ENCODE measurements around the gene SLAMF6.
A peak's percentile ranks its signal among the peaks of the same experiment; 100 is the strongest.
"Not testable (repeated sequence)": the region's sequence is repeated elsewhere in the genome, so short reads cannot be mapped to it uniquely, and the experiment has no call there.

The SLAMF6 gene

GRCh38 chr1:160522622-160523345 lies at the start of gene SLAMF6:
Gene SLAMF6 (minus strand): TSS chr1:160523255. CDS start chr1:160523192, 63 bp downstream.
- DNase-seq (ENCODE audit: low read depth) = no peak

- no peak for DNase-seq (ENCODE audit: low read depth)
These were observed 47.8 kb upstream of the SLAMF6 start for GRCh38 chr1:160570840-160571239.

GRCh38 chr1:160569806-160570205 lies 46.8 kb upstream of the SLAMF6 start:
- DNase-seq (ENCODE audit: low read depth) = no peak

- DNase-seq (ENCODE audit: low read depth) = peak; percentile 74
These were observed 45.0 kb upstream of the SLAMF6 start for GRCh38 chr1:160567858-160568682.

GRCh38 chr1:160567341-160567740 lies 44.3 kb upstream of the SLAMF6 start:
- DNase-seq (ENCODE audit: low read depth) = no peak

- DNase-seq (ENCODE audit: low read depth) = no peak
These were observed 42.5 kb upstream of the SLAMF6 start for GRCh38 chr1:160565564-160565963.

- DNase-seq (ENCODE audit: low read depth) = not testable (repeated sequence)
These were observed 40.2 kb upstream of the SLAMF6 start for GRCh38 chr1:160563230-160563629.

- DNase-seq (ENCODE audit: low read depth) = not testable (repeated sequence)
These were observed 39.7 kb upstream of the SLAMF6 start for GRCh38 chr1:160562745-160563144.

GRCh38 chr1:160560806-160561205 lies 37.8 kb upstream of the SLAMF6 start:
- no peak for DNase-seq (ENCODE audit: low read depth)

- no peak for DNase-seq (ENCODE audit: low read depth)
These were observed 37.1 kb upstream of the SLAMF6 start for GRCh38 chr1:160560045-160560705.

- DNase-seq (ENCODE audit: low read depth) = not testable (repeated sequence)
These were observed 36.4 kb upstream of the SLAMF6 start for GRCh38 chr1:160559437-160559836.

GRCh38 chr1:160558660-160559380 lies 35.8 kb upstream of the SLAMF6 start:
- no peak for DNase-seq (ENCODE audit: low read depth)

- DNase-seq (ENCODE audit: low read depth) = no peak
These were observed 30.7 kb upstream of the SLAMF6 start for GRCh38 chr1:160553778-160554177.

GRCh38 chr1:160552425-160552824 lies 29.4 kb upstream of the SLAMF6 start:
- DNase-seq (ENCODE audit: low read depth) = no peak

GRCh38 chr1:160550572-160551034 lies 27.5 kb upstream of the SLAMF6 start:
- DNase-seq (ENCODE audit: low read depth) = peak; percentile 10

- no peak for DNase-seq (ENCODE audit: low read depth)
These were observed 26.6 kb upstream of the SLAMF6 start for GRCh38 chr1:160549665-160550006.

GRCh38 chr1:160548960-160549664 lies 26.1 kb upstream of the SLAMF6 start:
- DNase-seq (ENCODE audit: low read depth) = no peak

- no peak for DNase-seq (ENCODE audit: low read depth)
These were observed 25.1 kb upstream of the SLAMF6 start for GRCh38 chr1:160548183-160548582.

- no peak for DNase-seq (ENCODE audit: low read depth)
These were observed 24.4 kb upstream of the SLAMF6 start for GRCh38 chr1:160547422-160547821.

GRCh38 chr1:160546942-160547341 lies 23.9 kb upstream of the SLAMF6 start:
- DNase-seq (ENCODE audit: low read depth) = no peak

GRCh38 chr1:160544647-160545046 lies 21.6 kb upstream of the SLAMF6 start:
- DNase-seq (ENCODE audit: low read depth) = no peak
